22Rv1 (cell line): ENCODE results near the gene ENGASE.

ENCODE experiments used
- CTCF ChIP-seq: fragments of 450-650 bp; IDR thresholded peaks from 2 replicates; pipeline ENCODE4 v1.5.1; 2017; ENCODE audit warnings: mild to moderate bottlenecking
- ZFX ChIP-seq: fragments of 450-650 bp; IDR thresholded peaks from 2 replicates; pipeline ENCODE4 v1.6.1; 2017; ENCODE audit warnings: antibody characterized with exemption, borderline replicate concordance

- TF ChIP-seq CTCF (no peak), ZFX (no peak)
These were observed 33.5 kb upstream of the ENGASE start for GRCh38 chr17:79041041-79041570.
